Gastrocnemius medialis (tissue), 4 donors: ENCODE data around the gene LILRA5. TPM values are rescaled to one million over a fixed set of nuclear protein-coding genes. Genes with fewer than 3 reads are reported as not detected.
"Not testable (repeated sequence)": the region's sequence is repeated elsewhere in the genome, so short reads cannot be mapped to it uniquely, and the experiment has no call there.

Experiments
- ATAC-seq, 2 donors: fragments of 150-250 bp; one replicate each; pipeline ENCODE4 v1.9.1; 2016
- DNase-seq, 2 donors: peaks; one replicate each; pipeline ENCODE4 v3.0.0-alpha.2; 2019
- H3K27ac ChIP-seq, 4 donors: fragments of 200-600 bp; sonication (generic); 1 replicate in 1 of 4; 2 replicates in 3 of 4; pipeline ENCODE4 v1.5.1; 2016 to 2018; ENCODE audit warnings: mild to moderate bottlenecking in 2 of 4, moderate library complexity in 1 of 4
- H3K27me3 ChIP-seq, 3 donors: fragments of 200-600 bp; sonication (generic) in 2 of 3; 1 replicate in 1 of 3; 2 replicates in 2 of 3; pipeline versions ENCODE4 v1.5.1 to v1.6.0; 2016 to 2019; ENCODE audit warnings: mild to moderate bottlenecking in 1 of 3, moderate library complexity in 1 of 3
- H3K36me3 ChIP-seq, 2 donors: fragments of 200-600 bp; sonication (generic) in 1 of 2; one replicate each; pipeline ENCODE4 v1.5.1; 2017 to 2018
- H3K4me1 ChIP-seq, 2 donors: fragments of 200-600 bp; sonication (generic) in 1 of 2; one replicate each; pipeline ENCODE4 v1.5.1; 2016 to 2017; ENCODE audit warnings: mild to moderate bottlenecking in 2 of 2
- H3K4me3 ChIP-seq, 4 donors: fragments of 200-600 bp; sonication (generic) in 3 of 4; 1 replicate in 1 of 4; 2 replicates in 3 of 4; pipeline ENCODE4 v1.5.1; 2016 to 2019; ENCODE audit warnings: mild to moderate bottlenecking in 2 of 4
- H3K9me3 ChIP-seq, 3 donors: fragments of 200-600 bp; sonication (generic) in 2 of 3; 1 replicate in 1 of 3; 2 replicates in 2 of 3; pipeline ENCODE4 v1.5.1; 2016 to 2019
- CTCF ChIP-seq, 5 experiments: fragments of 450-650 bp in 3 of 5; fragments of 200-600 bp in 2 of 5; sonication (generic) in 2 of 5; IDR thresholded peaks in 4 of 5; conservative IDR thresholded peaks in 1 of 5; 1 replicate in 4 of 5; 2 replicates in 1 of 5; pipeline ENCODE4 v1.5.1; 2016 to 2019; ENCODE audit warnings: antibody characterized with exemption in 5 of 5, mild to moderate bottlenecking in 3 of 5, moderate library complexity in 3 of 5
- POLR2A ChIP-seq, 2 donors: fragments of 450-650 bp; IDR thresholded peaks; one replicate each; pipeline ENCODE4 v1.6.1; 2017; ENCODE audit warnings: antibody characterized with exemption in 2 of 2, mild to moderate bottlenecking in 2 of 2, moderate library complexity in 2 of 2
- in situ Hi-C, 4 donors: fragments of 200-750 bp; cut with MboI; loops; one replicate each; pipeline versions ENCODE4 v1.15.0 to v1.8.0; 2017; ENCODE audit warnings: low sequenced_read_pairs in 4 of 4
- intact Hi-C: fragments of 100-400 bp; cut with DNase I; formaldehyde crosslinking; loops from one replicate; pipeline ENCODE4 v1.15.1; 2023; ENCODE audit warnings: low total_unique reads
- total RNA-seq, 4 donors: library from RNA; depleted of rRNA; stranded (reverse); fragments of >200 nt; gene quantifications; one replicate each; pipeline versions ENCODE4 v1.1.0 to v1.2.3, GENCODE V29; 2016

Gene LILRA5
- total RNA-seq, 4 donors from 2014 or later = 0.98 to 2.4 (median 1.1) TPM; not detected in 1

- no peak for ATAC-seq
- no peaks in the 10 kb centered on the region for H3K9me3 ChIP-seq
- H3K27me3 ChIP-seq = no peaks in the 10 kb centered on the region
- in situ Hi-C loops (no loop called here), intact Hi-C loops (loop anchor here (2.0 kb wide), 1 partner anchor 65 kb away; no protein-coding TSS in a partner anchor)
- H3K27ac ChIP-seq = no peak overlapping the region
- H3K4me3 ChIP-seq = no peak overlapping the region
- no peak for DNase-seq
- no peaks in the 10 kb centered on the region for H3K4me1 ChIP-seq
- no peak for TF ChIP-seq POLR2A (IDR thresholded peaks at IDR 0.05)
- TF ChIP-seq CTCF (IDR thresholded peaks at IDR 0.05 in 4 of 5, conservative IDR thresholded peaks at IDR 0.05 in 1 of 5) = no peak
- H3K36me3 ChIP-seq = no peaks in the 10 kb centered on the region
Measured at GRCh38 chr19:54325631-54326030, 12.7 kb upstream of the LILRA5 start.

GRCh38 chr19:54325194-54325621, 12.2 kb upstream of the LILRA5 start:
- TF ChIP-seq CTCF (IDR thresholded peaks at IDR 0.05 in 4 of 5, conservative IDR thresholded peaks at IDR 0.05 in 1 of 5) = peak in 4 of 5 experiments; percentile 11 to 56 (median 32)
- TF ChIP-seq POLR2A (IDR thresholded peaks at IDR 0.05) = no peak
- no peaks in the 10 kb centered on the region for H3K4me1 ChIP-seq
- in situ Hi-C loops = no loop called here
- no peak overlapping the region for H3K4me3 ChIP-seq
- H3K36me3 ChIP-seq = no peaks in the 10 kb centered on the region
- H3K27me3 ChIP-seq = no peaks in the 10 kb centered on the region
- ATAC-seq (no peak), DNase-seq (no peak)
- intact Hi-C loops = loop anchor here (2.0 kb wide), 1 partner anchor 66 kb away; no protein-coding TSS in a partner anchor
- H3K9me3 ChIP-seq = no peaks in the 10 kb centered on the region
- no peak overlapping the region for H3K27ac ChIP-seq

- H3K4me1 ChIP-seq = no peaks in the 10 kb centered on the region
- ATAC-seq = no peak
- no peaks in the 10 kb centered on the region for H3K27me3 ChIP-seq
- H3K4me3 ChIP-seq = no peak overlapping the region
- no peaks in the 10 kb centered on the region for H3K36me3 ChIP-seq
- no peaks in the 10 kb centered on the region for H3K9me3 ChIP-seq
- no peak overlapping the region for H3K27ac ChIP-seq
- no peak for DNase-seq
- intact Hi-C loops = loop anchor here (2.0 kb wide), 1 partner anchor 67 kb away; no protein-coding TSS in a partner anchor
- in situ Hi-C loops = loop anchor here in 1 of 4 donors (25.0 kb wide), 1 partner anchor 313 kb away; the partner anchor contains the start of gene LILRB1
- TF ChIP-seq CTCF (IDR thresholded peaks at IDR 0.05 in 4 of 5, conservative IDR thresholded peaks at IDR 0.05 in 1 of 5) (no peak), POLR2A (IDR thresholded peaks at IDR 0.05) (no peak)
Measured at GRCh38 chr19:54324071-54324470, 11.1 kb upstream of the LILRA5 start.

GRCh38 chr19:54322934-54323333, 10.0 kb upstream of the LILRA5 start:
- H3K36me3 ChIP-seq, H3K4me3 ChIP-seq, ATAC-seq, H3K27ac ChIP-seq, intact Hi-C loops, H3K27me3 ChIP-seq, H3K4me1 ChIP-seq, DNase-seq, H3K9me3 ChIP-seq: not testable (repeated sequence)
- in situ Hi-C loops = loop anchor here in 1 of 4 donors (25.0 kb wide), 1 partner anchor 314 kb away; the partner anchor contains the start of gene LILRB1

DNA sequence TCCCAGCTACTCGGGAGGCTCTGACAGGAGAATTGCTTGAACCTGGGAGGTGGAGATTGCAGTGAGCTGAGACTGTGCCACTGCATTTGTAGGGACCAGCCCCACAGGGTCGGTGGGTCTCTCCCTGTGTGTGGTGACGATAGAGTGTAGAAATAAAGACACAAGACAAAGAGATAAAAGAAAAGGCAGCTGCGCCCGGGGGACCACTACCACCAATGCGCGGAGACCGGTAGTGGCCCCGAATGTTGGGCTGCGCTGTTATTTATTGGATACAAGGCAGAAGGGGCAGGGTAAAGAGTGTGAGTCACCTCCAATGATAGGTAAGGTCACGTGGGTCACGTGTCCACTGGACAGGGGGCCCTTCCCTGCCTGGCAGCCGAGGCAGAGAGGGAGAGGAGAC, 9.3 kb upstream of the LILRA5 start:
- intact Hi-C loops = not testable (repeated sequence)

More for the DNA sequence above, 9.3 kb upstream of the LILRA5 start:
- H3K9me3 ChIP-seq, H3K36me3 ChIP-seq, H3K4me1 ChIP-seq, H3K27me3 ChIP-seq, ATAC-seq, DNase-seq, H3K4me3 ChIP-seq, H3K27ac ChIP-seq: not testable (repeated sequence)
- in situ Hi-C loops = loop anchor here in 1 of 4 donors (25.0 kb wide), 1 partner anchor 315 kb away; the partner anchor contains the start of gene LILRB1
